NCI-H1930 (cell line): ENCODE results near the gene CEP162.
"Not testable (repeated sequence)": the region's sequence is repeated elsewhere in the genome, so short reads cannot be mapped to it uniquely, and the experiment has no call there.

Source experiments
- DNase-seq, 2 experiments: peaks; one replicate each; lab custom pipeline; 2025; lab: John Stamatoyannopoulos, UW

Gene CEP162

GRCh38 chr6:84224251-84224650 lies 3.2 kb downstream of the CEP162 start:
- DNase-seq, result no peak

- DNase-seq, result not testable (repeated sequence)
Observed at GRCh38 chr6:84223608-84224007, 3.8 kb downstream of the CEP162 start.

GRCh38 chr6:84222426-84222825 lies 5.0 kb downstream of the CEP162 start:
- no peak for DNase-seq

GRCh38 chr6:84220809-84221409 lies 6.5 kb downstream of the CEP162 start:
- DNase-seq, result no peak

- no peak for DNase-seq
Observed at GRCh38 chr6:84218091-84218490, 9.4 kb downstream of the CEP162 start.

- DNase-seq, result no peak
Observed at GRCh38 chr6:84213217-84213616, 14.2 kb downstream of the CEP162 start.

- DNase-seq, result no peak
Observed at GRCh38 chr6:84204011-84204410, 23.4 kb downstream of the CEP162 start.

- DNase-seq, result not testable (repeated sequence)
Observed at GRCh38 chr6:84199987-84200386, 27.5 kb downstream of the CEP162 start.

GRCh38 chr6:84197708-84198107 lies 29.7 kb downstream of the CEP162 start:
- no peak for DNase-seq

- no peak for DNase-seq
Observed at GRCh38 chr6:84193114-84193708, 34.2 kb downstream of the CEP162 start.

GRCh38 chr6:84191802-84192201 lies 35.6 kb downstream of the CEP162 start:
- DNase-seq, result no peak

GRCh38 chr6:84189356-84189755 lies 38.1 kb downstream of the CEP162 start:
- DNase-seq, result not testable (repeated sequence)

GRCh38 chr6:84183430-84183829 lies 44.0 kb downstream of the CEP162 start:
- no peak for DNase-seq

GRCh38 chr6:84182001-84182400 lies 45.4 kb downstream of the CEP162 start:
- no peak for DNase-seq

GRCh38 chr6:84177241-84177640 lies 50.2 kb downstream of the CEP162 start:
- DNase-seq, result no peak

- DNase-seq, result no peak
Observed at GRCh38 chr6:84172574-84172973, 54.9 kb downstream of the CEP162 start.

GRCh38 chr6:84172080-84172479 lies 55.4 kb downstream of the CEP162 start:
- no peak for DNase-seq

- DNase-seq, result no peak
Observed at GRCh38 chr6:84167457-84167856, 60.0 kb downstream of the CEP162 start.

GRCh38 chr6:84166395-84166794 lies 61.0 kb downstream of the CEP162 start:
- DNase-seq, result no peak

GRCh38 chr6:84164328-84164727 lies 63.1 kb downstream of the CEP162 start:
- not testable (repeated sequence) for DNase-seq

- no peak for DNase-seq
Observed at GRCh38 chr6:84161190-84161589, 66.3 kb downstream of the CEP162 start.

GRCh38 chr6:84156306-84156705 lies 71.1 kb downstream of the CEP162 start:
- no peak for DNase-seq

GRCh38 chr6:84151669-84152068 lies 75.8 kb downstream of the CEP162 start:
- no peak for DNase-seq

- no peak for DNase-seq
Observed at GRCh38 chr6:84150705-84151104, 76.7 kb downstream of the CEP162 start.
